ENCODE measurements around the gene TPPP3.

The TPPP3 gene

DNA sequence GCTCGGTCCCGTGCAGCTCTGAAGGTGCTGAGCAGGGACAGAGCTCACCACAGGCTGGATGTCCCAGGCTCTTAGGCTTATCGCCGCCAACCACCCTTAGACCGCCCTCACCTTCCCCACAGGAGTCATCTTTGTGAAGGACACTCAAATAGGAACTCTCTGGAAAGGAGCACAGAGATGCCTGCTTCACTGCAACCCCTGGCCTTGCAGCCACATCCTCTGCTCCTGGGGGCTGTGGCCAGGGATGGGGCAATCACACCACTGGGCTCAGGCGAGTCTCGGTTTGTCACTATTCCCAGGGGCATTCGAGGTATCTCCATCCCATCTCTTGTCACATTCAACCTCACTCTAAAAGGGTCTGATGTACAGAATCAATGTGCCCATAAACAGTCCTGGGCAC lies 12.0 kb upstream of the TPPP3 start:
- no peak for DNase-seq (ENCODE audit: low read depth in 1 of 2, low spot score in 1 of 2)

GRCh38 chr16:67404740-67405226 lies 11.5 kb upstream of the TPPP3 start:
- DNase-seq (ENCODE audit: low read depth in 1 of 2, low spot score in 1 of 2): no peak

GRCh38 chr16:67403976-67404555 lies 10.8 kb upstream of the TPPP3 start:
- no peak for DNase-seq (ENCODE audit: low read depth in 1 of 2, low spot score in 1 of 2)

DNA sequence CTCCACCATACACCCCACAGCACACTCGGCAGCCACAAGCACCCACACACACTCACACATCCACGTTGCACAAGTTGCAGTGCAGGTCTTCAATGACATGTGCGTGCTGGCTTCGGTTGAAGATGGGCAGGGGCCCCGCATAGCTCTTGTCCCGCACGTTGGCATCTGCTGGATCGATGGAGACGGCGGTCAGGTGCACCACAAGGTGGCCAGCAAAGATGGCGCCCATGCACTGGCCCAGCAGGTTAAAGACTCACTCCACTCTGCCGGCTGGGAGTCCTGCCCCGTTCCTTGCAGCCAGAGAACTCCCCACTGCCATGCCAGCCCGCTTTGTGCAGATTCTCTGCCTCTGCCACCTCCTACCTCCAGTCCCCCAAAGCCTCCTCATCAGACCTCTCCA lies 7.6 kb upstream of the TPPP3 start:
- no peak for DNase-seq (ENCODE audit: low read depth in 1 of 2, low spot score in 1 of 2)

DNA sequence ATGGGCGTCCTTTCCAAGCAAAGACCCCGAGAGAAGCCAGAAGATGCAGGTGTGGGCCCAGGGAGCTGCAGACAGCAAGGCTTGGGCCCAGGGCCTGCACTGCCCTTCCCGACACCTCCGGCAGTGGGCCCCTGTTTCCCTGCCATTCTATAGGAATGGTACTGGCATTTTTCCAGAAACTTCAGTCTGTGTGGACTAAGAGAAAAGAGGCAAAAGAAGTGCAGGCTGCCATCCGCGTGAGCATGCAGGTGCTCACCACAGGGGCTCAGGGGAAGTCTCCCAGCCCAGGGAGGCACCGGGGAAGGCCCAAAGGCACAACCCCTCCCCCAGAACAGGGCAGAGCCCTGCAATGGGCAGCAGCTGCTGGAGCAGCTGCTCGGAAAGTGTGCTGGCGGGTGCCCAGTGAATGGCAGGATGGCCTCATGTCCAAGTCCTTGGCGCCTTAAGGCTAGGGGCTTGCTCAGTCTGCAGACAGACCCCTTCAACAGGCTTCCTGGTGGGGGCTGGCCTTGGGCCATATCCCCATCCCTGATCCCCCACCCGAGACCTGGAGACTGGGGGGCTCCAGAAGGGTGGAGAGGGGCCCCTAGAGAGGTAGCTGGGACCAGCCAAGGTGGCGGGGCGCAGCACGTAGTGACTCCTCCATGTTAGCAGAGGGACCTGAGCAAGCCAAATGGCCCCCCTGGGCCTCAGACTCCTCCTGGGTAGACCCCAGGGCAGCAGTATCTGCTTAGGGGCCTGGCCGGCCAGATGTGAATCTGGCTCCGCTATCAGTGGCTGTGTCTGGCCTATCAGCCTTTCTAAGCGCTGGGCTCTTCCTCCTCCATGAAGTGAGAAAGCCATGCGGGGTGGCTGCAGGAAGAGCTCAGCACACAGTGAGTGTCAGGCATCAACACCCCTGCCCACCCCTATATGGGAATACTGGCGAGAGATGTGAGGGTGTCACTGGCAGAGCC lies 6.7 kb upstream of the TPPP3 start:
- DNase-seq (ENCODE audit: low read depth in 1 of 2, low spot score in 1 of 2): no peak

DNA sequence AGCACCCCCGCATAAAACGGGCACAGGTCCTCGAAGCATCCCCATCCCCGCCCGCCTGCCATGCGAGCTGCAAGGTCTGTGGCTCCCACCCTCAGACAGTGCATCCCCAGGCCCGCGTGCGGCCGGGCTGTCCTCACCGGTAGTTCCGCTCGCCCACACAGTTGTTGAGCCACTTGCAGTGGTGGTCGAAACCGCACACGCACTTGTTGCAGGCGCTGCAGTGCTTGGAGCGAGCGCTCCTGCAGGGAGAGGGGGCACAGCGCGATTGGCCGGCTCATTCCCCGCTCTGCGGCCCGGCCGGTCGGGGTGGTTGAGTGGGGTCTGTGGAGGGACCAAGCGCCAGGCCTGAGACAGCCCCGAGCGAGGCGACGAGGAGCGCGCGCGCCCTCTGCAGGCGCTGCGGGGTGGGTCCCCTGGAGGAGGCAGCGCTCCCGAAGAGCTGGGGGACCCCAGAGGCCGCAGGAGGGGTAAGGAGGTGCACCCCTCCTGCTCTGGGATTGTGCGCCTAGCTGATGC lies 6.0 kb upstream of the TPPP3 start:
- no peak for DNase-seq (ENCODE audit: low read depth in 1 of 2, low spot score in 1 of 2)

GRCh38 chr16:67398546-67399217 lies 5.4 kb upstream of the TPPP3 start:
- no peak for DNase-seq (ENCODE audit: low read depth in 1 of 2, low spot score in 1 of 2)

GRCh38 chr16:67397812-67398545 lies 4.7 kb upstream of the TPPP3 start:
- DNase-seq (ENCODE audit: low read depth in 1 of 2, low spot score in 1 of 2): no peak

DNA sequence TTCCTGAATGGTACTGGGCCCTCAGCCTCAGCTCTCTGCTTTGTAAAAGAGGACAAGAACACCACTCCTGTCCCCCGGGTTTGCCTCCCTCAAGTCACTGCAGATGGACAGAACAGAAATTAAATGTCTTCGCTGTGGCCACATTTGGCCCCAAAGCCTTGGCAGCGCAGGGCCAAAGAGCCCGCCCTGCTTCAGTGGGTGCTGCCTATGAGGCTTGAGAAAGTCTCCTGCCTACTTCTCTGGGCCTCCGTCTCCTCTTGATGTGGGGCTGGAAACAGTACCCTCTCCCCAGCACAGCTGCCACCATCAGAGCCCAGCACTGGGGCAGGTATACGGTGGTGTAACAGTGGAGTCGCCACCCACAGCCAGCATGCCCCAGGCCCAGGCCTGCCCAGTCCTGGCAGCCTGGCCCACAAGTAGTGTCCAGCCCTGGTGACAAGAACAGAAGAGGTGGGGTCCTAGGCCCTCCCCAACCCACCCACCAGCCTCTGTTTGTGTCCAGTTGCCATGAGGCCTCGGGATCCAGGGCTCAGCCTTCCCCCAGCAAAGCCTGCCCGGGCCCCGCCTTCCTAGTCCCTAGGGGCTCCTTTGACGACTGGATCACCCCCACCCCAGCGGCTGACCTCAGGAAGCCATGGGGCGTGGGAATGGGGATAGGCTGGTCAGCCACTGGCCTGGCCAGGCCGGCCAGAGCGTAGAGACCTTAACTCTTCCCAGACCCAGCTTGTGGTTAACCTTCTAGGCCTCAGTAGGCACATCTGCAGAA lies 3.9 kb upstream of the TPPP3 start:
- no peak for DNase-seq (ENCODE audit: low read depth in 1 of 2, low spot score in 1 of 2)

DNA sequence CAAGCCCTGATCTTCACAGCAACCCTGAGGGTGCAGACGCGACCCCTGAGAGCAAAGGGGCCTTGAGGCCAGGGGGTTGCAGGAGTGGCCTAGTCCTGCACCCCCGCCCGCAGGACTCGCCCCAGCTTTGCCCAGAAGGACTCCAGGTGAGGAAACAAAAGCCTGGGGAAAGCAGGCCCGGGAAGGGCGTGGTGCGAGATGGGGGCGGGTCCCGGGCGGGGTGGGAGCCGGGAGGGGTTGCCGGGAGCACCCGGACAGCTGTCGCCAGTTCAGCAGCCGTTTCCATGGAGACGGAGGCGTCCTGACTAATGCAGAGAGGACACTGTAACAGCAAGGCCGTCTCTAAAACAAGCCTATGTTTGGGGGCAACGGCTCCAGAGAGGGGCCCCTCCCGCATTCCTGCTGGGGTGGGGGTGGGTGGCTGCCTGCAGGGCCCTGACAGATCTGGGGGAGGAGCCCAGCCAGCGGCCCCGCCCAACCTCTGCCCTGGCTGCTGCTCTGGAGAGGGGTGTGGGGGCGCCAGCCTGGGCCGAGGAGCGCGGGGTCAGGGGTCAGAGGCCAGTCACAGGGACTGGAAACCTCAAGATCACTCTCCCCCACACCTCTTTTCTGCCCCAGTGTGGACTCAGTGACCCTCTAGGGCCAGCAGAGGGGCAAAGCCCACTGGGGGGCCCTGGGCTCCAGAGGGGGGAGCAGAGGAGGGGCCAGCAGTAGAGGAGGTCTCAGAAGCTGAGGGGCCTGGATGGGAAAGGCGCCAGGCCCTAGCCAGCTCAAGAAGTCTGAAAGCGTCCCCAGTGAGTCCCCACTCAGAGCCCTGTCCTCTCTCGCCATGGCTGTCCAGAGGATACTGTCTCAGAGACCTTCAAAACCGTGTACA lies 3.1 kb upstream of the TPPP3 start:
- DNase-seq (ENCODE audit: low read depth in 1 of 2, low spot score in 1 of 2): no peak

- DNase-seq (ENCODE audit: low read depth in 1 of 2, low spot score in 1 of 2): no peak
Observed at GRCh38 chr16:67395458-67396158, 2.3 kb upstream of the TPPP3 start.

DNA sequence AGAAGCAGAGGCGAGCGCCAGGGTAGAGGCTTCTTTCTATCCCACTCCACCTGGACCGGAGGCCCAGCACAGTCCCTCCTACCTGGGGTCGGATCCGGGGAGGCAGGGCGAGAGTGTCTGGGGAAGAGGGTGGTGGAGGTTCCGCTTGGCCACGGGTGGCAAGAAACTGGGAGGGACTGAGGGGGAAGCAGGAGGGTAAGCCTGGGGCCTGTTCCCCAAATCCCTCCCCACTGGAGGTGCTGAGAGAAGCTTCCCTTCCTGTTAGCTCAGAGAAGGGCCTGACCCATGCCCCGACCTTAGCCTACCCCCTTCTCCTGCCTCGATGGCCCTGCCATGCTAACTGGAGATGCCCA lies 1.8 kb upstream of the TPPP3 start:
- DNase-seq (ENCODE audit: low read depth in 1 of 2, low spot score in 1 of 2): no peak

DNA sequence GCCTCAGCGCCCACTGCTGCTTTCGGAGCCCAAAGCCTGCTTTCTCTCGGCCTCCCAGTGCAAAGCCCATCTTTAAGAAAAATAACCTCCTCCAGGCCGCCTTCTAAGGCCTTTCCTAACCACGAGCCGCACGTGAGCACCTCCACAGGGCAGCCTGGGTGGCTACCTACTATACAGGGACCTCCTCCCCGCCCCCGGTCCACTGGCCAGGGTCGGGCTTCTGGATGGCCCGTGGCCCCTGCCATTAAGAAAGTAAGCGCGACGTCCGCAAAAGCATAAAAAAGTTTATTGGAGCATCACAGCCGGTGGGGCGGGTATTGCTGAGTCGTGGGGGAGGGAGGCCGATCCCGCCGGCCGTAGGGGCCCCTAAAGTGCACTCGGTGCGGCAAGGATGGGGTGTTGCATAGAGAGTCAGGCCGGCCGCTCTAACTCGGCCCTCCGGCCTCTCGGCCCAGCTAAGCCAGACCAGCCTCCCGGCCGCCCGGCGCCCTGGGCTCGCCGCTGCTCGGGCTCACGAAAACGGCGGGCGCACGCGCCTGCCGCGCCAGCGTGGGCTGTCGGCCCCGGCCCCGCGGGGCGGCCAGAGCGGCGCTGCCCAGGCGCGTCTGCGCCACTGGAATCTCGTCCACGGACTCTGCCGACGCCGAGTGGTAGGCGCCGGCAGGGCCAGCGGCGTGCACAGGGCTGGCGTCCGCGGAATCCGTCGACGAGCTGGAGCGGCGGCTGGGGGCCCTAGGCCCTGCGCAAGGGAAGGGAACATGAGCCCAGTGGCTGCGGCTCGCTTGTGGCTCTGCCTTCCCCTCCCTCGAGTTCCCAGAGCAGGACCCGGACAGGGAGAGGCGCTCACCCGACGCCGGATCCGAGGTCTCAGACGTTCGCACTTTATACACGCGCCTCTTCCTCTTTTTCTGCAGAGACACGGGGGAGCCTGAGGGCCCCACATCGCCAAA lies 1.1 kb upstream of the TPPP3 start:
- no peak for DNase-seq (ENCODE audit: low read depth in 1 of 2, low spot score in 1 of 2)

DNA sequence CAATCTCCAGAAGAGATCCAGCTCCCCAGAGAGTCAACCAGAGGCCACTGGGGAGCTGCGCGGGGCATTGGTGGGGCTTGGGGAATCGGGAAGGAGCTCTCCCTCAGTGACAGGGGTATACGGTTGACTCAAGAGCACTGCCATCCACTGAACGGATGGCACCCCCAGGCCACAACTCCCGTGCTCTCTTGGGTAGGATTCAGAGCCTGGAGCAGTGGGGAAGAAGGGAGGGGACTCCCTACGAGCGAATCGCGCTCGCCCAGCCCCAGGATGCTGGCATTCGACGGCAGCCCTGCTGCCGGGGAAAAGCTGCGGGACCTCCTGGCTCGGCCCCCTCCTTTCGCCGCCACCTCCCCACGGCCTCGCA lies 473 bp upstream of the TPPP3 start:
- DNase-seq (ENCODE audit: low read depth in 1 of 2, low spot score in 1 of 2): no peak

DNA sequence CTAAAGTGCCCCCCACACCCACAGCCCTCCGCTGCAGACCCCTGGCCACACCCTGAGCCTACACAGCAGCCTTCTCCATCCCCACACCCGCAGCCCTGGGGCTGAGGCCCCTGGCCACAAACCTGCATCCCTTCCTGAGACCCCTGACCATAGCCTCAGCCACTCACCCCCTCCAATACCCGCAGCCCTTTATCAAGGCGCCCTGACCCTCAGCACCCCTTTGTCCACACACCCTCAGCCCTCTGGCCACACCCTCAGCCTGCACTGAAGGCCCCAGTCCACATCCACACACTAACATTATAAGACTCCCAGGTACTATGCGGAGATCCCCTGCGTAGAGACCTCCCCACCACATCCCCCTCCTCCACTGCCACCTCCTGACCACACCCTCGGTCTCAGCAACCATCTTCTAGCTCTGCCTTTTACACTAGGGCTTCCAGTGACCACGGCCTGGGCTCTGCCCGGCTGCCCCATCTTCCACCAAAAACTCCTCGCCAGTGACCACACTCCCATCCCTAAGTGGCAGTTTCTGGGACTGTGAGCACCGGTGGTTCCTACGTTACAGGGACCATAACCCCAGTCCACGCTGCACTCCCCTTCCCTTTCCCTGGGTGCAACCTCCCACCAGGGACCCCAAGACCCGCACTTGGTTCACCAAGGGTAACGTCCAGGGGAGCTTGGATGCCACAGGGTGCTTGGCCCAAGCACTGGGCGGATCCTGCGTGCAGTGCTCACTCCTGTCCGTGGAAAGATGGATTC lies 818 bp downstream of the TPPP3 start:
- no peak for DNase-seq (ENCODE audit: low read depth in 1 of 2, low spot score in 1 of 2)

DNA sequence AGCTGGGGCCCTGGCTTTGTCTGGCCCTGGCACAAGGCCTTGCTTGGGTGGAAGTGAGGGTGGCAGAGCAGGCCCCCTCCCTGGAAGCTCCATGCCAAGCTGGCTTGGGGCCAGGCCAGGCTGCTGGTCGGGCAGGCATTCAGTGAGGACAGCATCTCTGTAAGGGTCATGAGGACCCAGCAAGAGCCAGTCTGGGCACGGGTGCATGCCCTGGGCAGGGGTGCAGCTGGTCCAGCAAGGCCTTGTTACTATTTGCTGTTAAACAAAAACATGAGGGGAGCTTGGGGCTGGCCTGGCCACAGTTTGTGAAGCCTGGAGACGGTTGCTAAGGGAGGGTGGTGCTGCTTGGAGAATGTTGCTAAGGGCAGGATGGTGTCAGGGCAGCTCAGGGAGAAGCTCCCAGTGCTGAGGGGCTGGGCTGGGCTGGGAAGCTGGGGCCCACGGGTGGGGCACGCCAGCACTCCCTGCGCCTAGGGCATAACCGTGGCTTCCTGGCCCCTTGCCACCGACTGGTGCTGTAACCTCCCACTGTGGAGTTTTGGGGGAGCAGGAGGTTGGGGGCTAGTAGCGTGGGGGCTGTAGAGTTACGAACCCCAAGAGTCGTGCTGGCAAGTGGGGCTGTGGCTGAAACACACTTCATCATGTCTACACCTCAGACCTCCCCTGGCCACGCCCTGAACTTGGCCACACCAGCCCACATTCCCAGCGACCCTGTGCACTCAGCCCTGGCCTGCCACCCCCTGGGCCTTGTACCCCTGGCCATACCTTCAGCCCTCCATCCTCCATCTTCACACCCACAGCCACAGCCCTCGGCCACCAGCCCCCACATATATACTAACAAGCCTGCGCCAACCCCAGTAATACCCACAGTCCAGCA lies 1.6 kb downstream of the TPPP3 start:
- DNase-seq (ENCODE audit: low read depth in 1 of 2, low spot score in 1 of 2): no peak
